CD8-positive, alpha-beta memory T cell (primary cell): Measurements from ENCODE around the gene ATXN1. TPM values are rescaled to one million over a fixed set of nuclear protein-coding genes. Genes with fewer than 3 reads are reported as not detected.

Source experiments
- CTCF ChIA-PET: fragments of 350-600 bp; sonication (Branson Sonifier 250); formaldehyde crosslinking; loops from one replicate; lab custom pipeline; 2021; ENCODE audit warnings: antibody characterized with exemption; lab: Charles Lee
- POLR2A ChIA-PET: fragments of 350-600 bp; sonication (Branson Sonifier 250); formaldehyde crosslinking; loops from one replicate; lab custom pipeline; 2021; ENCODE audit warnings: antibody characterized with exemption; lab: Charles Lee
- DNase-seq, 5 donors: peaks; one replicate each; pipeline versions ENCODE4 v3.0.0 to v3.0.0-alpha.2; 2020 to 2022; ENCODE audit warnings: mixed read lengths in 1 of 5
- H3K27ac ChIP-seq: one replicate; pipeline ENCODE4 v1.7.0; 2013; ENCODE audit warnings: low read depth, mild to moderate bottlenecking, low read length, moderate library complexity
- H3K27me3 ChIP-seq: 2 replicates; pipeline ENCODE4 v1.7.0; 2013; ENCODE audit warnings: low read length, mild to moderate bottlenecking; ENCODE audit not compliant: insufficient read depth, poor library complexity, severe bottlenecking
- H3K36me3 ChIP-seq: 2 replicates; pipeline ENCODE4 v1.7.0; 2013; ENCODE audit warnings: mild to moderate bottlenecking, low read length, moderate library complexity; ENCODE audit not compliant: insufficient read depth
- H3K4me1 ChIP-seq: 2 replicates; pipeline ENCODE4 v1.7.0; 2013; ENCODE audit warnings: mild to moderate bottlenecking, low read length, moderate library complexity; ENCODE audit not compliant: insufficient read depth
- H3K4me3 ChIP-seq: 2 replicates; pipeline ENCODE4 v1.7.0; 2013; ENCODE audit warnings: mild to moderate bottlenecking, low read length
- H3K9me3 ChIP-seq: 2 replicates; pipeline ENCODE4 v1.7.0; 2013; ENCODE audit warnings: mild to moderate bottlenecking, low read length
- H3K27ac Mint-ChIP-seq, 8 donors: one replicate each; pipeline ENCODE4 v1.8.0; 2020 to 2021; ENCODE audit warnings: mixed read lengths in 8 of 8, mild to moderate bottlenecking in 6 of 8, inconsistent platforms in 3 of 8, moderate library complexity in 3 of 8
- H3K27me3 Mint-ChIP-seq, 2 donors: one replicate each; pipeline ENCODE4 v1.8.0; 2020 to 2021; ENCODE audit warnings: mixed read lengths in 2 of 2, mild to moderate bottlenecking in 1 of 2, moderate library complexity in 1 of 2
- H3K36me3 Mint-ChIP-seq, 3 donors: one replicate each; pipeline ENCODE4 v1.8.0; 2020 to 2021; ENCODE audit warnings: mixed read lengths in 3 of 3, inconsistent platforms in 1 of 3, mild to moderate bottlenecking in 1 of 3
- H3K4me1 Mint-ChIP-seq, 3 donors: one replicate each; pipeline ENCODE4 v1.8.0; 2020 to 2021; ENCODE audit warnings: mixed read lengths in 3 of 3, inconsistent platforms in 1 of 3, mild to moderate bottlenecking in 1 of 3
- H3K4me3 Mint-ChIP-seq, 7 donors: one replicate each; pipeline ENCODE4 v1.8.0; 2020 to 2021; ENCODE audit warnings: mixed read lengths in 7 of 7, mild to moderate bottlenecking in 6 of 7, moderate library complexity in 4 of 7, inconsistent platforms in 2 of 7
- H3K9me3 Mint-ChIP-seq, 5 donors: one replicate each; pipeline ENCODE4 v1.8.0; 2020 to 2022; ENCODE audit warnings: mixed read lengths in 5 of 5, mild to moderate bottlenecking in 3 of 5, moderate library complexity in 2 of 5, inconsistent platforms in 1 of 5
- polyA plus RNA-seq: library from polyadenylated mRNA; unstranded; fragments of 300-500 nt; fragmentation: Illumina TruSeq; gene quantifications from one replicate; pipeline ENCODE4 v1.2.3, GENCODE V29; 2021
- total RNA-seq, 2 experiments: library from RNA; stranded (reverse); gene quantifications; one replicate each; pipeline ENCODE4 v1.2.3, GENCODE V29; 2021

The ATXN1 gene
- total and polyA plus RNA-seq, 3 experiments from 2014 or later, result 20.0 to 114 (median 111) TPM

- no peak overlapping the region for H3K4me3 Mint-ChIP-seq
- peaks cover 0 to 12% (median 0%) of the 10 kb centered on the region in 3 donors for H3K36me3 Mint-ChIP-seq
- H3K9me3 Mint-ChIP-seq, result no peaks in the 10 kb centered on the region
- no peak overlapping the region for H3K27ac ChIP-seq
- peaks cover 4 to 6% of the 10 kb centered on the region in 2 donors for H3K27me3 Mint-ChIP-seq
- H3K36me3 ChIP-seq, result no peaks in the 10 kb centered on the region
- peaks cover 0 to 5% (median 3%) of the 10 kb centered on the region in 3 donors for H3K4me1 Mint-ChIP-seq
- H3K27ac Mint-ChIP-seq, result peak overlapping the region in 3 of 8 donors; percentile 7 to 33 (median 13)
- ChIA-PET POLR2A (no interaction called here), CTCF (no interaction called here)
- H3K9me3 ChIP-seq, result no peaks in the 10 kb centered on the region
- H3K4me1 ChIP-seq, result no peaks in the 10 kb centered on the region
- no peak overlapping the region for H3K4me3 ChIP-seq
- H3K27me3 ChIP-seq, result no peaks in the 10 kb centered on the region
- DNase-seq, result no peak
Observed at GRCh38 chr6:16252686-16253299, 508.5 kb downstream of the ATXN1 start.

GRCh38 chr6:16251706-16252105, 509.6 kb downstream of the ATXN1 start:
- Histone ChIP-seq H3K27ac (no peak overlapping the region), H3K9me3 (no peaks in the 10 kb centered on the region), H3K4me3 (no peak overlapping the region), H3K36me3 (no peaks in the 10 kb centered on the region), H3K4me1 (no peaks in the 10 kb centered on the region), H3K27me3 (no peaks in the 10 kb centered on the region)
- H3K9me3 Mint-ChIP-seq, result no peaks in the 10 kb centered on the region
- H3K36me3 Mint-ChIP-seq, result peaks cover 0 to 8% (median 0%) of the 10 kb centered on the region in 3 donors
- peak overlapping the region in 1 of 8 donors; percentile 11 for H3K27ac Mint-ChIP-seq
- peaks cover 0 to 5% (median 3%) of the 10 kb centered on the region in 3 donors for H3K4me1 Mint-ChIP-seq
- DNase-seq, result no peak
- CTCF ChIA-PET, result no interaction called here
- peaks cover 9 to 10% of the 10 kb centered on the region in 2 donors for H3K27me3 Mint-ChIP-seq
- no peak overlapping the region for H3K4me3 Mint-ChIP-seq
- POLR2A ChIA-PET, result no interaction called here

- peaks cover 0 to 5% (median 3%) of the 10 kb centered on the region in 3 donors for H3K4me1 Mint-ChIP-seq
- ChIA-PET POLR2A (no interaction called here), CTCF (no interaction called here)
- Histone ChIP-seq H3K27ac (no peak overlapping the region), H3K4me1 (no peaks in the 10 kb centered on the region), H3K4me3 (no peak overlapping the region), H3K9me3 (no peaks in the 10 kb centered on the region), H3K27me3 (no peaks in the 10 kb centered on the region), H3K36me3 (no peaks in the 10 kb centered on the region)
- no peak overlapping the region for H3K27ac Mint-ChIP-seq
- no peak overlapping the region for H3K4me3 Mint-ChIP-seq
- peaks cover 12 to 20% of the 10 kb centered on the region in 2 donors for H3K27me3 Mint-ChIP-seq
- no peak for DNase-seq
- no peaks in the 10 kb centered on the region for H3K9me3 Mint-ChIP-seq
- H3K36me3 Mint-ChIP-seq, result peaks cover 0 to 13% (median 0%) of the 10 kb centered on the region in 3 donors
Observed at GRCh38 chr6:16249971-16250370, 511.3 kb downstream of the ATXN1 start.
